H1 (cell line): Measurements from ENCODE around the gene MAN1A2. TPM values are rescaled to one million over a fixed set of nuclear protein-coding genes. Genes with fewer than 3 reads are reported as not detected.

Experiments used
- CTCF ChIA-PET: fragments of 300-600 bp; sonication (Branson Sonifier 250); formaldehyde crosslinking; loops from one replicate; lab custom pipeline; 2021; ENCODE audit not compliant: partially characterized antibody; lab: Charles Lee
- POLR2A ChIA-PET: fragments of 300-600 bp; sonication (Branson Sonifier 250); formaldehyde crosslinking; loops from one replicate; lab custom pipeline; 2021; ENCODE audit warnings: inconsistent platforms; ENCODE audit not compliant: partially characterized antibody; lab: Charles Lee
- DNase-seq, 2 experiments: peaks; one replicate each; pipeline versions ENCODE4 v3.0.0 to v3.0.0-alpha.2; 2010 to 2022; ENCODE audit warnings: low spot score in 2 of 2, low read depth in 1 of 2, mixed read lengths in 1 of 2
- FAIRE-seq: peaks from 2 replicates; lab custom pipeline; 2011; peaks lifted over from hg19 to GRCh38; lab: Jason Lieb, UNC
- H2AFZ ChIP-seq: 2 replicates; pipeline ENCODE4 v1.8.1; 2012; ENCODE audit warnings: low read length, inconsistent platforms
- H2AK5ac ChIP-seq: 2 replicates; pipeline ENCODE4 v1.6.1; 2013; ENCODE audit warnings: low read depth, low read length
- H2BK120ac ChIP-seq: replicated peaks from 2 replicates; pipeline ENCODE3; 2013; ENCODE audit warnings: low read depth, low read length, inconsistent platforms
- H2BK12ac ChIP-seq: 2 replicates; pipeline ENCODE4 v1.6.1; 2013; ENCODE audit warnings: low read depth, low read length
- H2BK15ac ChIP-seq: 2 replicates; pipeline ENCODE4 v1.6.1; 2013; ENCODE audit warnings: low read length
- H2BK20ac ChIP-seq: 2 replicates; pipeline ENCODE4 v1.6.1; 2013; ENCODE audit warnings: low read length
- H2BK5ac ChIP-seq: 2 replicates; pipeline ENCODE4 v1.6.1; 2013; ENCODE audit warnings: low read depth, low read length
- H3K14ac ChIP-seq: 2 replicates; pipeline ENCODE4 v1.6.1; 2013; ENCODE audit warnings: inconsistent platforms; ENCODE audit not compliant: insufficient read length
- H3K18ac ChIP-seq: 2 replicates; pipeline ENCODE4 v1.6.1; 2013; ENCODE audit warnings: low read length; ENCODE audit errors: extremely low read depth
- H3K23ac ChIP-seq: 2 replicates; pipeline ENCODE4 v1.6.1; 2013; ENCODE audit warnings: inconsistent platforms; ENCODE audit not compliant: insufficient read length
- H3K23me2 ChIP-seq: 2 replicates; pipeline ENCODE4 v1.6.1; 2013; ENCODE audit warnings: low read depth, low read length
- H3K27ac ChIP-seq: 2 replicates; pipeline ENCODE4 v1.6.1; 2011; ENCODE audit warnings: low read depth, low read length, inconsistent platforms
- H3K27me3 ChIP-seq, 4 experiments: replicated peaks in 1 of 4; 1 replicate in 1 of 4; 2 replicates in 3 of 4; pipeline versions ENCODE4 v1.6.1 to v1.8.1; 2011 to 2013; ENCODE audit warnings: low read length in 3 of 4, mild to moderate bottlenecking in 3 of 4, inconsistent platforms in 2 of 4, mixed read lengths in 2 of 4, moderate library complexity in 1 of 4; ENCODE audit not compliant: control insufficient read depth in 3 of 4, insufficient read depth in 3 of 4; ENCODE audit errors: extremely low read depth in 1 of 4
- H3K36me3 ChIP-seq, 4 experiments: 2 replicates each; pipeline versions ENCODE4 v1.6.1 to v1.8.1; 2011 to 2013; ENCODE audit warnings: mild to moderate bottlenecking in 4 of 4, low read length in 3 of 4, moderate library complexity in 2 of 4, control low read depth in 1 of 4, inconsistent platforms in 1 of 4; ENCODE audit not compliant: insufficient read depth in 4 of 4, control insufficient read depth in 2 of 4
- H3K4ac ChIP-seq: replicated peaks from 2 replicates; pipeline ENCODE3; 2013; ENCODE audit warnings: low read length, low read depth, mixed read lengths, inconsistent platforms; ENCODE audit not compliant: insufficient read length
- H3K4me1 ChIP-seq, 4 experiments: replicated peaks in 1 of 4; 1 replicate in 1 of 4; 2 replicates in 3 of 4; pipeline versions ENCODE4 v1.6.1 to v1.8.1; 2011 to 2013; ENCODE audit warnings: low read length in 3 of 4, inconsistent platforms in 2 of 4, mixed read lengths in 1 of 4; ENCODE audit not compliant: insufficient read depth in 4 of 4, control insufficient read depth in 3 of 4
- H3K4me2 ChIP-seq, 2 experiments: 2 replicates each; pipeline versions ENCODE4 v1.6.1 to v1.8.1; 2011 to 2013; ENCODE audit warnings: low read depth in 2 of 2, low read length in 2 of 2, control low read depth in 1 of 2, inconsistent platforms in 1 of 2, mild to moderate bottlenecking in 1 of 2; ENCODE audit not compliant: insufficient read depth in 1 of 2
- H3K4me3 ChIP-seq, 4 experiments: fragments of 200-600, 300-600 bp in 1 of 4; sonication (generic), shearing (Covaris generic), sonication (Bioruptor Twin) in 1 of 4; 2 replicates each; pipeline versions ENCODE4 v1.5.1 to v1.8.1; 2011 to 2016; ENCODE audit warnings: low read length in 4 of 4, low read depth in 3 of 4, control low read depth in 2 of 4, inconsistent platforms in 2 of 4, mild to moderate bottlenecking in 2 of 4, mixed read lengths in 1 of 4, moderate library complexity in 1 of 4; ENCODE audit not compliant: insufficient read depth in 2 of 4; ENCODE audit errors: extremely low read depth in 1 of 4
- H3K56ac ChIP-seq: replicated peaks from 2 replicates; pipeline ENCODE3; 2013; ENCODE audit warnings: low read depth, mild to moderate bottlenecking, mixed read lengths, low read length, inconsistent platforms; ENCODE audit not compliant: insufficient read length
- H3K79me1 ChIP-seq: 2 replicates; pipeline ENCODE4 v1.6.1; 2013; ENCODE audit warnings: low read depth, low read length, control low read depth
- H3K79me2 ChIP-seq, 2 experiments: 2 replicates each; pipeline versions ENCODE4 v1.6.1 to v1.8.1; 2012 to 2013; ENCODE audit warnings: low read length in 2 of 2, mild to moderate bottlenecking in 2 of 2, inconsistent platforms in 1 of 2; ENCODE audit not compliant: insufficient read depth in 2 of 2, control insufficient read depth in 1 of 2
- H3K9ac ChIP-seq, 4 experiments: replicated peaks in 1 of 4; 1 replicate in 1 of 4; 2 replicates in 3 of 4; pipeline versions ENCODE4 v1.6.1 to v1.8.1; 2011 to 2013; ENCODE audit warnings: low read depth in 3 of 4, low read length in 3 of 4, control low read depth in 2 of 4, mild to moderate bottlenecking in 2 of 4, moderate library complexity in 2 of 4, inconsistent platforms in 1 of 4; ENCODE audit errors: extremely low read depth in 1 of 4
- H3K9me3 ChIP-seq, 2 experiments: 2 replicates each; pipeline versions ENCODE4 v1.6.1 to v1.8.1; 2012 to 2013; ENCODE audit warnings: mild to moderate bottlenecking in 2 of 2, moderate library complexity in 2 of 2, control low read depth in 1 of 2, inconsistent platforms in 1 of 2, low read depth in 1 of 2, low read length in 1 of 2, mixed read lengths in 1 of 2; ENCODE audit not compliant: insufficient read depth in 2 of 2
- H4K20me1 ChIP-seq, 2 experiments: replicated peaks in 1 of 2; 2 replicates each; pipeline versions ENCODE3 to v1.8.1; 2011 to 2013; ENCODE audit warnings: inconsistent platforms in 2 of 2, low read length in 2 of 2, mild to moderate bottlenecking in 1 of 2; ENCODE audit not compliant: insufficient read depth in 2 of 2, control insufficient read depth in 1 of 2
- H4K5ac ChIP-seq: 2 replicates; pipeline ENCODE4 v1.6.1; 2013; ENCODE audit warnings: low read length, low read depth, mixed read lengths, inconsistent platforms; ENCODE audit not compliant: insufficient read length
- H4K8ac ChIP-seq: 2 replicates; pipeline ENCODE4 v1.8.0; 2013; ENCODE audit warnings: mild to moderate bottlenecking, moderate library complexity, low read length, inconsistent platforms; ENCODE audit not compliant: insufficient read depth; ENCODE audit errors: extremely low read depth
- H4K91ac ChIP-seq: replicated peaks from 2 replicates; pipeline ENCODE3; 2013; ENCODE audit warnings: low read length, mixed read lengths, inconsistent platforms; ENCODE audit not compliant: insufficient read length
- ATF3 ChIP-seq: IDR thresholded peaks from 2 replicates; pipeline ENCODE4 v1.6.1; 2011; ENCODE audit warnings: low read depth, mild to moderate bottlenecking, low read length; ENCODE audit not compliant: insufficient read depth
- BCL11A ChIP-seq, 2 experiments: IDR thresholded peaks; one replicate each; pipeline ENCODE4 v1.6.1; 2011; ENCODE audit warnings: low read depth in 2 of 2, low read length in 2 of 2, mild to moderate bottlenecking in 2 of 2
- CBX8 ChIP-seq: fragments of 300-800, 300-1000 bp; sonication (generic); IDR thresholded peaks from 2 replicates; pipeline ENCODE4 v1.7.1; 2016; ENCODE audit warnings: low read depth, low read length, borderline replicate concordance
- EP300 ChIP-seq, 2 experiments: IDR thresholded peaks; 1 replicate in 1 of 2; 2 replicates in 1 of 2; pipeline ENCODE4 v1.6.1; 2011 to 2012; ENCODE audit warnings: low read depth in 2 of 2, low read length in 2 of 2, mild to moderate bottlenecking in 2 of 2, borderline replicate concordance in 1 of 2, inconsistent platforms in 1 of 2, moderate library complexity in 1 of 2
- KDM4A ChIP-seq: IDR thresholded peaks from one replicate; pipeline ENCODE4 v1.7.1; 2012; ENCODE audit warnings: low read depth, mild to moderate bottlenecking, moderate library complexity, low read length, inconsistent platforms; ENCODE audit not compliant: severe bottlenecking
- NRF1 ChIP-seq: IDR thresholded peaks from 2 replicates; pipeline ENCODE4 v1.6.1; 2011; ENCODE audit warnings: mild to moderate bottlenecking, low read depth, low read length, improper control_type of control experiment
- PHF8 ChIP-seq: fragments of 200-600 bp; sonication (generic); conservative IDR thresholded peaks from 2 replicates; pipeline ENCODE4 v1.7.1; 2012; ENCODE audit warnings: low read depth, mild to moderate bottlenecking, inconsistent platforms, low read length, moderate library complexity
- POLR2A ChIP-seq, 2 experiments: IDR thresholded peaks; 1 replicate in 1 of 2; 2 replicates in 1 of 2; pipeline ENCODE4 v1.6.1; 2011; ENCODE audit warnings: low read depth in 2 of 2, low read length in 2 of 2, mild to moderate bottlenecking in 2 of 2; ENCODE audit errors: control extremely low read depth in 1 of 2
- SAP30 ChIP-seq: fragments of 300-600 bp; sonication (generic); IDR thresholded peaks from 2 replicates; pipeline ENCODE4 v1.7.1; 2012; ENCODE audit warnings: low read length, moderate library complexity, mild to moderate bottlenecking, inconsistent platforms; ENCODE audit not compliant: insufficient read depth, insufficient replicate concordance
- SIRT6 ChIP-seq: IDR thresholded peaks from one replicate; pipeline ENCODE4 v1.7.1; 2012; ENCODE audit warnings: low read length, inconsistent platforms
- SIX5 ChIP-seq: IDR thresholded peaks from 2 replicates; pipeline ENCODE4 v1.6.1; 2011; ENCODE audit warnings: mild to moderate bottlenecking, low read depth, low read length
- SP4 ChIP-seq: IDR thresholded peaks from 2 replicates; pipeline ENCODE4 v1.6.1; 2012; ENCODE audit warnings: low read length, inconsistent platforms
- TAF1 ChIP-seq: IDR thresholded peaks from 2 replicates; pipeline ENCODE4 v1.6.1; 2011; ENCODE audit warnings: mild to moderate bottlenecking, low read depth, low read length
- ZNF274 ChIP-seq: IDR thresholded peaks from 2 replicates; pipeline ENCODE4 v1.7.0; 2012; ENCODE audit warnings: low read length, borderline replicate concordance; ENCODE audit errors: extremely low read depth
- WGBS, 2 experiments: shearing (Covaris generic) in 1 of 2; methylation state at CpG; one replicate each; pipeline versions ENCODE4 v1.1.6 to v1.1.7; 2013 to 2015; ENCODE audit warnings: low lambda C conversion rate in 2 of 2, mixed read lengths in 2 of 2, inconsistent platforms in 1 of 2, low coverage in 1 of 2, missing lambda C conversion rate in 1 of 2; ENCODE audit not compliant: insufficient replicate concordance in 2 of 2, insufficient coverage in 1 of 2, insufficient read length in 1 of 2; ENCODE audit errors: extremely low coverage in 1 of 2, missing lambda C conversion rate in 1 of 2; 5-methylcytosine and 5-hydroxymethylcytosine counted together
- polyA plus RNA-seq, 7 experiments: library from polyadenylated mRNA; depleted of rRNA in 3 of 7; stranded (reverse) in 5 of 7; unstranded in 2 of 7; fragments of >200 nt in 5 of 7; fragments of 200-250 nt in 2 of 7; gene quantifications; 1 replicate in 5 of 7; 2 replicates in 1 of 7; 4 replicates in 1 of 7; pipeline versions ENCODE4 v1.2.1 to v1.2.3, GENCODE V29; 2011 to 2013; ENCODE audit warnings: missing spikeins in 2 of 7, mixed read lengths in 2 of 7
- total RNA-seq: library from RNA; stranded (reverse); fragmentation: NEBNext Ultra II Directional; extraction: Animal tissue kit (Norgen Biotek cat#: 25700); gene quantifications from 2 replicates; pipeline ENCODE4 v1.2.1, GENCODE V29; 2021

The MAN1A2 gene
- total and polyA plus RNA-seq, 2 of the 8 experiments (the other 6 are each of a cell fraction or from before 2014, with no cell fraction given) = 5.5 to 18.8 TPM

- Histone ChIP-seq H3K79me2 (peaks cover 0 to 4% of the 10 kb centered on the region in 2 experiments; a peak in 1 of 4 replicates), H2AFZ (no peak overlapping the region), H4K5ac (no peak overlapping the region), H3K4me2 (no peak overlapping the region), H3K79me1 (no peaks in the 10 kb centered on the region), H2BK12ac (no peak overlapping the region), H3K4me3 (no peak overlapping the region), H3K27ac (no peak overlapping the region), H3K27me3 (no peaks in the 10 kb centered on the region; a peak in 1 of 7 replicates), H4K20me1 (no peaks in the 10 kb centered on the region), H3K23me2 (peaks cover 14% of the 10 kb centered on the region), H2AK5ac (no peak overlapping the region), H3K18ac (no peak overlapping the region), H3K56ac (no peak overlapping the region), H3K23ac (no peak overlapping the region), H2BK20ac (no peak overlapping the region), H3K36me3 (no peaks in the 10 kb centered on the region), H3K4me1 (peaks cover 0 to 12% (median 2%) of the 10 kb centered on the region in 4 experiments; a peak in 4 of 7 replicates), H3K4ac (no peak overlapping the region), H3K14ac (no peak overlapping the region), H3K9ac (0 out of 7 replicates have a peak overlapping the region, but pooled peaks of 1 of the 4 experiments have one; percentile 5), H2BK5ac (no peak overlapping the region), H2BK120ac (no peak overlapping the region), H4K8ac (no peak overlapping the region), H4K91ac (no peak overlapping the region), H3K9me3 (no peaks in the 10 kb centered on the region), H2BK15ac (no peak overlapping the region)
- ChIA-PET POLR2A (interaction anchor here (1.0 kb wide), 1 partner anchor 17 kb away, joined by 3 read pairs; no protein-coding TSS in a partner anchor), CTCF (interaction anchor here (0.9 kb wide), 1 partner anchor 24 kb away, joined by 3 read pairs; no protein-coding TSS in a partner anchor)
- WGBS, 2 experiments = 77% methylated on average over 6 of the region's 6 CpGs; no CpG with 5 or more reads in 1 of the 2 experiments
- no peak for FAIRE-seq
- DNase-seq = no peak
- no peak for TF ChIP-seq ZNF274
- TF ChIP-seq POLR2A (IDR thresholded peaks at IDR 0.05; ENCODE audit: control extremely low read depth in 1 of 2, low read depth in 2 of 2, low read length in 2 of 2) = no peak
- no peak for TF ChIP-seq TAF1
- no peak for TF ChIP-seq PHF8
- no peak for TF ChIP-seq KDM4A
- no peak for TF ChIP-seq NRF1
- TF ChIP-seq EP300 (IDR thresholded peaks at IDR 0.05; ENCODE audit: borderline replicate concordance in 1 of 2, low read depth in 2 of 2, low read length in 2 of 2) = no peak
- TF ChIP-seq SIX5 = no peak
- no peak for TF ChIP-seq ATF3
- no peak for TF ChIP-seq BCL11A (IDR thresholded peaks at IDR 0.05; ENCODE audit: low read depth in 2 of 2, low read length in 2 of 2)
- TF ChIP-seq CBX8 = no peak
- TF ChIP-seq SIRT6 = no peak
- TF ChIP-seq SP4 = no peak
- TF ChIP-seq SAP30 = no peak
These were observed 3.6 kb upstream of the MAN1A2 start for GRCh38 chr1:117363571-117364048.
